Upper lobe of left lung (tissue), 6 donors: ENCODE results near the gene ATP6V0E2. TPM values are rescaled to one million over a fixed set of nuclear protein-coding genes. Genes with fewer than 3 reads are reported as not detected.
"Not testable (repeated sequence)": the region's sequence is repeated elsewhere in the genome, so short reads cannot be mapped to it uniquely, and the experiment has no call there.

Experiments
- ATAC-seq, 2 donors: fragments of 200-7000 bp; cut with Tn5 transposase; one replicate each; pipeline ENCODE4 v1.9.1; 2022; ENCODE audit warnings: mild to moderate bottlenecking in 2 of 2, moderate library complexity in 2 of 2; ENCODE audit not compliant: low FRiP score in 2 of 2
- DNase-seq, 2 donors: peaks; one replicate each; pipeline ENCODE4 v3.0.0-alpha.2; 2019 to 2020
- H3K27ac ChIP-seq, 4 donors: fragments of 200-600 bp; sonication (generic); one replicate each; pipeline ENCODE4 v1.5.1; 2016 to 2019
- H3K27me3 ChIP-seq, 4 donors: fragments of 200-600 bp; sonication (generic); one replicate each; pipeline ENCODE4 v1.5.1; 2017 to 2019
- H3K36me3 ChIP-seq, 4 donors: fragments of 200-600 bp; sonication (generic); one replicate each; pipeline ENCODE4 v1.5.1; 2016 to 2019
- H3K4me1 ChIP-seq, 4 donors: fragments of 200-600 bp; sonication (generic); one replicate each; pipeline ENCODE4 v1.5.1; 2018 to 2019
- H3K4me3 ChIP-seq, 4 donors: fragments of 200-600 bp; sonication (generic); one replicate each; pipeline ENCODE4 v1.5.1; 2017 to 2019; ENCODE audit warnings: mild to moderate bottlenecking in 2 of 4, moderate library complexity in 1 of 4
- H3K9me3 ChIP-seq, 4 donors: fragments of 200-600 bp; sonication (generic); one replicate each; pipeline ENCODE4 v1.5.1; 2018 to 2019
- CTCF ChIP-seq, 6 experiments: fragments of 450-650 bp in 4 of 6; fragments of 200-600 bp in 2 of 6; sonication (generic) in 2 of 6; IDR thresholded peaks; one replicate each; pipeline ENCODE4 v1.5.1; 2016 to 2019; ENCODE audit warnings: antibody characterized with exemption in 6 of 6
- EP300 ChIP-seq, 4 donors: sonication (generic); formaldehyde crosslinking; IDR thresholded peaks; one replicate each; pipeline ENCODE4 v1.5.1; 2017; ENCODE audit warnings: antibody characterized with exemption in 4 of 4, control low read depth in 2 of 4
- POLR2A ChIP-seq, 4 donors: fragments of 450-650 bp; IDR thresholded peaks; one replicate each; pipeline ENCODE4 v1.5.1; 2016 to 2017; ENCODE audit warnings: antibody characterized with exemption in 4 of 4, mild to moderate bottlenecking in 2 of 4
- POLR2AphosphoS5 ChIP-seq, 2 donors: sonication (generic); formaldehyde crosslinking; IDR thresholded peaks; one replicate each; pipeline ENCODE4 v1.5.1; 2017; ENCODE audit warnings: antibody characterized with exemption in 2 of 2
- WGBS, 2 donors: methylation state at CpG; one replicate each; pipeline ENCODE4 v1.1.5; 2017 to 2018; 5-methylcytosine and 5-hydroxymethylcytosine counted together
- small RNA-seq, 4 donors: library from RNA; depleted of rRNA; stranded (forward); fragments of <200 nt; gene quantifications; one replicate each; pipeline ENCODE3, GENCODE V24; 2016
- total RNA-seq, 6 donors: library from RNA; depleted of rRNA in 4 of 6; stranded (reverse); fragments of >200 nt in 4 of 6; gene quantifications; one replicate each; pipeline versions ENCODE4 v1.1.0 to v1.2.1, GENCODE V29; 2016 to 2021
- donor health status: DM: no; HTN: no; CAD: no; lungs with moderate emphysema.
- donor health status: DM: no; HTN: yes; CAD: no; lungs with severe emphysema.

The ATP6V0E2 gene
- total RNA-seq, 6 donors from 2014 or later, result 5.2 to 34.1 (median 25.2) TPM

- no peak for DNase-seq
- Histone ChIP-seq H3K27me3 (no peaks in the 10 kb centered on the region), H3K4me1 (peaks cover 0 to 12% (median 7%) of the 10 kb centered on the region in 4 donors), H3K36me3 (no peaks in the 10 kb centered on the region), H3K4me3 (no peak overlapping the region), H3K9me3 (no peaks in the 10 kb centered on the region), H3K27ac (no peak overlapping the region)
- TF ChIP-seq POLR2A (IDR thresholded peaks at IDR 0.05) (no peak), EP300 (IDR thresholded peaks at IDR 0.05) (no peak), POLR2AphosphoS5 (IDR thresholded peaks at IDR 0.05) (no peak), CTCF (IDR thresholded peaks at IDR 0.05) (no peak)
- no peak for ATAC-seq
- WGBS, 2 donors, result 59 to 72% methylated on average over 4 of the region's 4 CpGs
Observed at GRCh38 chr7:149886018-149886415, 12.2 kb downstream of the ATP6V0E2 start.

GRCh38 chr7:149887311-149887710, 13.5 kb downstream of the ATP6V0E2 start:
- H3K9me3 ChIP-seq, result no peaks in the 10 kb centered on the region
- H3K27ac ChIP-seq, result no peak overlapping the region
- TF ChIP-seq CTCF (IDR thresholded peaks at IDR 0.05), result no peak
- TF ChIP-seq POLR2AphosphoS5 (IDR thresholded peaks at IDR 0.05), result no peak
- no peak for TF ChIP-seq EP300 (IDR thresholded peaks at IDR 0.05)
- no peak for TF ChIP-seq POLR2A (IDR thresholded peaks at IDR 0.05)
- H3K36me3 ChIP-seq, result no peaks in the 10 kb centered on the region
- ATAC-seq, result no peak
- H3K27me3 ChIP-seq, result no peaks in the 10 kb centered on the region
- peak in 1 of 2 donors; percentile 15 for DNase-seq
- 95% methylated on average over 6 to 7 of the region's 7 CpGs for WGBS, 2 donors
- no peak overlapping the region for H3K4me3 ChIP-seq
- H3K4me1 ChIP-seq, result peaks cover 0 to 12% (median 3%) of the 10 kb centered on the region in 4 donors

GRCh38 chr7:149890715-149891114, 16.9 kb downstream of the ATP6V0E2 start:
- not testable (repeated sequence) for H3K9me3 ChIP-seq, ATAC-seq, H3K27ac ChIP-seq, DNase-seq, H3K27me3 ChIP-seq, H3K36me3 ChIP-seq, H3K4me1 ChIP-seq, H3K4me3 ChIP-seq
- 0 to 36% methylated on average over 1 to 2 of the region's 2 CpGs for WGBS, 2 donors

GRCh38 chr7:149894957-149895356, 21.2 kb downstream of the ATP6V0E2 start:
- not testable (repeated sequence) for H3K27ac ChIP-seq, H3K36me3 ChIP-seq, DNase-seq, H3K4me1 ChIP-seq, H3K9me3 ChIP-seq, H3K4me3 ChIP-seq, H3K27me3 ChIP-seq, ATAC-seq
- WGBS, 2 donors, result 72 to 76% methylated on average over 7 to 8 of the region's 8 CpGs

- not testable (repeated sequence) for H3K27ac ChIP-seq, DNase-seq, ATAC-seq, H3K4me3 ChIP-seq, H3K4me1 ChIP-seq, H3K36me3 ChIP-seq, H3K27me3 ChIP-seq, H3K9me3 ChIP-seq
- 72 to 80% methylated on average over 4 to 5 of the region's 6 CpGs for WGBS, 2 donors
Observed at GRCh38 chr7:149907776-149908376, 34.1 kb downstream of the ATP6V0E2 start.

GRCh38 chr7:149910219-149910618, 36.5 kb downstream of the ATP6V0E2 start:
- H3K27ac ChIP-seq, H3K9me3 ChIP-seq, DNase-seq, H3K36me3 ChIP-seq, ATAC-seq, H3K4me1 ChIP-seq, H3K27me3 ChIP-seq, H3K4me3 ChIP-seq: not testable (repeated sequence)
- 79 to 82% methylated on average over 7 of the region's 9 CpGs for WGBS, 2 donors

- not testable (repeated sequence) for ATAC-seq, H3K4me1 ChIP-seq, H3K4me3 ChIP-seq, DNase-seq, H3K36me3 ChIP-seq, H3K27me3 ChIP-seq, H3K27ac ChIP-seq, H3K9me3 ChIP-seq
- 84 to 86% methylated on average over 2 of the region's 4 CpGs for WGBS, 2 donors
Observed at GRCh38 chr7:149912126-149912525, 38.4 kb downstream of the ATP6V0E2 start.

- DNase-seq, H3K27me3 ChIP-seq, H3K4me3 ChIP-seq, H3K4me1 ChIP-seq, H3K9me3 ChIP-seq, H3K36me3 ChIP-seq, H3K27ac ChIP-seq: not testable (repeated sequence)
- peak in 1 of 2 donors; percentile 57 for ATAC-seq
- 69 to 72% methylated on average over 4 to 7 of the region's 7 CpGs for WGBS, 2 donors
Observed at GRCh38 chr7:149926414-149926813, 52.6 kb downstream of the ATP6V0E2 start.

Small RNA genes within 50 kb of the gene (small RNA-seq; reads per million reads assigned to genes)
- gene AC093458.1, result 0 reads per million in 4 donors

Other genes starting within 250 kb of the ATP6V0E2 start
- gene ZNF467, start 100.4 kb upstream of the ATP6V0E2 start, total RNA-seq, result 10 to 100 TPM in 5 of 6 donors, 1 to 10 TPM in 1; 8.2 to 41.2 (median 17.4) TPM
- gene ZNF862, start 35.6 kb upstream of the ATP6V0E2 start, total RNA-seq, result 10 to 100 TPM in 5 of 6 donors, 1 to 10 TPM in 1; 7.1 to 31.4 (median 16.7) TPM